GM04504 (cell line): ENCODE data around the gene EFNA3.

Experiments
- DNase-seq: peaks from one replicate; pipeline ENCODE4 v3.0.0-alpha.2; 2012; ENCODE audit warnings: low read depth

Gene EFNA3

DNA sequence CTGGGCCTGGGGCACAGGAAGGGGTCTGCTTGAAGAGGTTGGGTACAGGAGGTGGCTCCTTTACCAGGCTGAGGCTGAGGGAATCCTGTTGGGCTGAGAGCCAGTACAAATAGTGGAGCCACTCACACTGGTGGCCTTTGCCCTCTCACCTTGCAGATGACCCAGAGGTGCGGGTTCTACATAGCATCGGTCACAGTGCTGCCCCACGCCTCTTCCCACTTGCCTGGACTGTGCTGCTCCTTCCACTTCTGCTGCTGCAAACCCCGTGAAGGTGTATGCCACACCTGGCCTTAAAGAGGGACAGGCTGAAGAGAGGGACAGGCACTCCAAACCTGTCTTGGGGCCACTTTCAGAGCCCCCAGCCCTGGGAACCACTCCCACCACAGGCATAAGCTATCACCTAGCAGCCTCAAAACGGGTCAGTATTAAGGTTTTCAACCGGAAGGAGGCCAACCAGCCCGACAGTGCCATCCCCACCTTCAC, 55.2 kb downstream of the EFNA3 start:
- DNase-seq, result no peak

DNA sequence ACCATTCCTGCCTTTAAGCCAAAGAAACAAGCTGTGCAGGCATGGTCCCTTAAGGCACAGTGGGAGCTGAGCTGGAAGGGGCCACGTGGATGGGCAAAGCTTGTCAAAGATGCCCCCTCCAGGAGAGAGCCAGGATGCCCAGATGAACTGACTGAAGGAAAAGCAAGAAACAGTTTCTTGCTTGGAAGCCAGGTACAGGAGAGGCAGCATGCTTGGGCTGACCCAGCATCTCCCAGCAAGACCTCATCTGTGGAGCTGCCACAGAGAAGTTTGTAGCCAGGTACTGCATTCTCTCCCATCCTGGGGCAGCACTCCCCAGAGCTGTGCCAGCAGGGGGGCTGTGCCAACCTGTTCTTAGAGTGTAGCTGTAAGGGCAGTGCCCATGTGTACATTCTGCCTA, 55.7 kb downstream of the EFNA3 start:
- no peak for DNase-seq

DNA sequence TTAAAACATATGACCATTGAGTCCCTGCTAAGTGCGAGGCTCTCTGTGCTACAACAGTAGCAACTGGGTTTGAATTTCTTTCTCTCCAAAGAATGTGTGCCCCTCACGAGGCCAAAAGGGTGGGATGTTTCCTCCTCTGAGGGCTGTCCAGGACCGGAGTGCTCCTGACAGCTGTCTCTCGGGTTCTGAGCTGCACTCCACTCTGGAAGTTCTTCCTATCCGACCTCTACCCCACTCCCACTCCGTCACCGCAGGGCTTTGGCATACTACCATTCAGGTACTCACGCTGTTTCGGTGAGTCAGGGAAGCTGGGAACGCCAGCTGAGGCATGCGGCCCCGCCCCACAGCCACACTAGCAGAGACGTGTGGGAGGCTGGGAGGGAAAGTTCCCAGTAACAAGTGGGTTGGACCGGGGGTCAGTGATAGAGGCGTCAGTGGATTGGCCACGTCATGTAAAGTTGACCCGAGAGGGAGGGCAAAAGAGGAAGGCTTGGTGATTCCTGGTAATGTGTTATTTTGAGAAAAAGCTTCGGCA, 56.3 kb downstream of the EFNA3 start:
- DNase-seq, result peak; percentile 85

DNA sequence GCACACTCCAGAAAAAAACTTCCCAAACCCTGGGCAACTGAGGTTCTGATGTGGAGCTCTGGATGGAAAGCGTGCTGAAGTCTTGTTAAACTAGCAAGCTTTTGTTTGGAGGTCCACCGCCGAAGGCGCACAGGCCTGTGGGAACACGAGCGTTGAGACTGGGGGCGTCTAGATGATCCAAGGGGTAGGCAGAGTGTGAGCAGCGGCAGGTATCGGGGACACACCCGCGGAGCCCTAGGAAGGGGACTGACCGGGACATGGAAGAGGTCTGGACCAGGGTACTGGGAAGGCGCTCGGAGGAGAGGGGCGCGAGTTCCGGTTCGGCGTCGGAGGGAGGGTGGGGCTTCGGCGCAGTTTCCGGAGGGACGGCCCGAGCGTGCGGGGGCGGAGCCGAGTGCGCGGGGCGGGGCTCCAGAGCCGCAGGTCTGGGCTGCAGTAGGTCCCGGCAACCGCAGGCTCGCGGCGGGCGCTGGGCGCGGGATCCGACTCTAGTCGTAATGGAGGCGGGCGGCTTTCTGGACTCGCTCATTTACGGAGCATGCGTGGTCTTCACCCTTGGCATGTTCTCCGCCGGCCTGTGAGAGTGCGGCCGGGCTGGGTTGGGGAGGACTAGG, 56.9 kb downstream of the EFNA3 start, which contains the start of gene SLC50A1:
TSS of gene SLC50A1 (plus strand) at position 438 of the 614 bp plus-strand sequence. CDS start at position 498, 60 bp downstream.
- peak; percentile 82 for DNase-seq

DNA sequence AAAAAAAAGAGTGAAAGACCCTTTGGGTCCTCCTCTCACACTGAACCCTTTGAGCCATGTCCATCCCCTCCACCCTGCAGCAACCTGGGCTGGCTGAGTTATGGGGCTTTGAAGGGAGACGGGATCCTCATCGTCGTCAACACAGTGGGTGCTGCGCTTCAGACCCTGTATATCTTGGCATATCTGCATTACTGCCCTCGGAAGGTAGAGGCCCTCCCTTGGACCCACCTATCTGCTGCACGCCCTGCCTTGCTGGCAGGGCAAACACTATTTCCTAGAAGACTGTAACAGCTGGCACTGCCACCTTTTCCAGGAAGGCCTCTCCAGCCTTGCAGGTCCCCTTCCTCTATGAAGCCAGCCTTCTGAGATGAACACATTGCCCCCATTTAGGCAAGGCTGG, 58.1 kb downstream of the EFNA3 start:
- DNase-seq, result no peak
